ENCODE measurements around the gene SCGB1D2.

- TF ChIP-seq SUZ12 (IDR thresholded peaks at IDR 0.05) = no peak
- TF ChIP-seq LEF1 (IDR thresholded peaks at IDR 0.05; ENCODE audit: borderline replicate concordance) = no peak
- TF ChIP-seq FOXM1 (IDR thresholded peaks at IDR 0.05; ENCODE audit: borderline replicate concordance) = no peak
- no peak for TF ChIP-seq FOXK2 (IDR thresholded peaks at IDR 0.05)
- no peak for TF ChIP-seq ZNF384 (IDR thresholded peaks at IDR 0.05)
- no peak for TF ChIP-seq SP1 (IDR thresholded peaks at IDR 0.05)
- TF ChIP-seq BHLHE40 (IDR thresholded peaks at IDR 0.05; ENCODE audit: borderline replicate concordance) = no peak
- TF ChIP-seq ELF4 (IDR thresholded peaks at IDR 0.05) = no peak
- no peak for TF ChIP-seq CTBP1 (IDR thresholded peaks at IDR 0.05; ENCODE audit: borderline replicate concordance)
- TF ChIP-seq FOXA1 (IDR thresholded peaks at IDR 0.05) = no peak
- TF ChIP-seq L3MBTL2 (conservative IDR thresholded peaks at IDR 0.05) = no peak
- no peak for TF ChIP-seq HDGF (IDR thresholded peaks at IDR 0.05; ENCODE audit: borderline replicate concordance)
Observed at GRCh38 chr11:62260261-62260953, 18.4 kb downstream of the SCGB1D2 start.
